Gastrocnemius medialis (tissue), 4 donors: ENCODE results near the gene COLEC12. TPM values are rescaled to one million over a fixed set of nuclear protein-coding genes. Genes with fewer than 3 reads are reported as not detected.

Source experiments
- ATAC-seq, 2 donors: fragments of 150-250 bp; one replicate each; pipeline ENCODE4 v1.9.1; 2016
- DNase-seq, 2 donors: peaks; one replicate each; pipeline ENCODE4 v3.0.0-alpha.2; 2019
- H3K27ac ChIP-seq, 4 donors: fragments of 200-600 bp; sonication (generic); 1 replicate in 1 of 4; 2 replicates in 3 of 4; pipeline ENCODE4 v1.5.1; 2016 to 2018; ENCODE audit warnings: mild to moderate bottlenecking in 2 of 4, moderate library complexity in 1 of 4
- H3K27me3 ChIP-seq, 3 donors: fragments of 200-600 bp; sonication (generic) in 2 of 3; 1 replicate in 1 of 3; 2 replicates in 2 of 3; pipeline versions ENCODE4 v1.5.1 to v1.6.0; 2016 to 2019; ENCODE audit warnings: mild to moderate bottlenecking in 1 of 3, moderate library complexity in 1 of 3
- H3K36me3 ChIP-seq, 2 donors: fragments of 200-600 bp; sonication (generic) in 1 of 2; one replicate each; pipeline ENCODE4 v1.5.1; 2017 to 2018
- H3K4me1 ChIP-seq, 2 donors: fragments of 200-600 bp; sonication (generic) in 1 of 2; one replicate each; pipeline ENCODE4 v1.5.1; 2016 to 2017; ENCODE audit warnings: mild to moderate bottlenecking in 2 of 2
- H3K4me3 ChIP-seq, 4 donors: fragments of 200-600 bp; sonication (generic) in 3 of 4; 1 replicate in 1 of 4; 2 replicates in 3 of 4; pipeline ENCODE4 v1.5.1; 2016 to 2019; ENCODE audit warnings: mild to moderate bottlenecking in 2 of 4
- H3K9me3 ChIP-seq, 3 donors: fragments of 200-600 bp; sonication (generic) in 2 of 3; 1 replicate in 1 of 3; 2 replicates in 2 of 3; pipeline ENCODE4 v1.5.1; 2016 to 2019
- CTCF ChIP-seq, 5 experiments: fragments of 450-650 bp in 3 of 5; fragments of 200-600 bp in 2 of 5; sonication (generic) in 2 of 5; IDR thresholded peaks in 4 of 5; conservative IDR thresholded peaks in 1 of 5; 1 replicate in 4 of 5; 2 replicates in 1 of 5; pipeline ENCODE4 v1.5.1; 2016 to 2019; ENCODE audit warnings: antibody characterized with exemption in 5 of 5, mild to moderate bottlenecking in 3 of 5, moderate library complexity in 3 of 5
- POLR2A ChIP-seq, 2 donors: fragments of 450-650 bp; IDR thresholded peaks; one replicate each; pipeline ENCODE4 v1.6.1; 2017; ENCODE audit warnings: antibody characterized with exemption in 2 of 2, mild to moderate bottlenecking in 2 of 2, moderate library complexity in 2 of 2
- in situ Hi-C, 4 donors: fragments of 200-750 bp; cut with MboI; loops; one replicate each; pipeline versions ENCODE4 v1.15.0 to v1.8.0; 2017; ENCODE audit warnings: low sequenced_read_pairs in 4 of 4
- intact Hi-C: fragments of 100-400 bp; cut with DNase I; formaldehyde crosslinking; loops from one replicate; pipeline ENCODE4 v1.15.1; 2023; ENCODE audit warnings: low total_unique reads
- total RNA-seq, 4 donors: library from RNA; depleted of rRNA; stranded (reverse); fragments of >200 nt; gene quantifications; one replicate each; pipeline versions ENCODE4 v1.1.0 to v1.2.3, GENCODE V29; 2016

The COLEC12 gene
- total RNA-seq, 4 donors from 2014 or later = 0.97 to 6.1 (median 5.1) TPM

- no peak for TF ChIP-seq POLR2A (IDR thresholded peaks at IDR 0.05)
- no peak for TF ChIP-seq CTCF (IDR thresholded peaks at IDR 0.05 in 4 of 5, conservative IDR thresholded peaks at IDR 0.05 in 1 of 5)
- intact Hi-C loops = no loop called here
- in situ Hi-C loops = loop anchor here in 2 of 4 donors (25.0 kb wide), 1 partner anchor 96 kb away; no protein-coding TSS in a partner anchor
Measured at GRCh38 chr18:515838-516237, 15.3 kb upstream of the COLEC12 start.

GRCh38 chr18:515156-515815, 14.8 kb upstream of the COLEC12 start:
- Histone ChIP-seq H3K9me3 (no peaks in the 10 kb centered on the region), H3K27me3 (no peaks in the 10 kb centered on the region), H3K4me3 (no peak overlapping the region), H3K27ac (no peak overlapping the region), H3K4me1 (no peaks in the 10 kb centered on the region), H3K36me3 (no peaks in the 10 kb centered on the region)
- no peak for ATAC-seq
- intact Hi-C loops = no loop called here
- DNase-seq = no peak
- in situ Hi-C loops = loop anchor here in 2 of 4 donors (25.0 kb wide), 1 partner anchor 97 kb away; no protein-coding TSS in a partner anchor
- TF ChIP-seq POLR2A (IDR thresholded peaks at IDR 0.05) = no peak
- no peak for TF ChIP-seq CTCF (IDR thresholded peaks at IDR 0.05 in 4 of 5, conservative IDR thresholded peaks at IDR 0.05 in 1 of 5)

More at GRCh38 chr18:515838-516237, 15.3 kb upstream of the COLEC12 start:
- H3K9me3 ChIP-seq = no peaks in the 10 kb centered on the region
- DNase-seq (no peak), ATAC-seq (no peak)
- H3K4me1 ChIP-seq = no peaks in the 10 kb centered on the region
- no peak overlapping the region for H3K4me3 ChIP-seq
- no peaks in the 10 kb centered on the region for H3K27me3 ChIP-seq
- H3K36me3 ChIP-seq = no peaks in the 10 kb centered on the region
- no peak overlapping the region for H3K27ac ChIP-seq

GRCh38 chr18:513826-514530, 13.5 kb upstream of the COLEC12 start:
- no peak overlapping the region for H3K27ac ChIP-seq
- ATAC-seq = no peak
- H3K4me1 ChIP-seq = no peaks in the 10 kb centered on the region
- intact Hi-C loops (no loop called here), in situ Hi-C loops (loop anchor here in 2 of 4 donors (25.0 kb wide), 1 partner anchor 98 kb away; no protein-coding TSS in a partner anchor)
- peak in 1 of 2 donors; percentile 16 for DNase-seq
- TF ChIP-seq POLR2A (IDR thresholded peaks at IDR 0.05) (no peak), CTCF (IDR thresholded peaks at IDR 0.05 in 4 of 5, conservative IDR thresholded peaks at IDR 0.05 in 1 of 5) (no peak)
- no peak overlapping the region for H3K4me3 ChIP-seq
- H3K27me3 ChIP-seq = no peaks in the 10 kb centered on the region
- no peaks in the 10 kb centered on the region for H3K9me3 ChIP-seq
- H3K36me3 ChIP-seq = no peaks in the 10 kb centered on the region

- intact Hi-C loops (no loop called here), in situ Hi-C loops (loop anchor here in 2 of 4 donors (25.0 kb wide), 1 partner anchor 99 kb away; no protein-coding TSS in a partner anchor)
- H3K4me1 ChIP-seq = no peaks in the 10 kb centered on the region
- no peaks in the 10 kb centered on the region for H3K27me3 ChIP-seq
- TF ChIP-seq POLR2A (IDR thresholded peaks at IDR 0.05) = no peak
- TF ChIP-seq CTCF (IDR thresholded peaks at IDR 0.05 in 4 of 5, conservative IDR thresholded peaks at IDR 0.05 in 1 of 5) = no peak
- H3K36me3 ChIP-seq = no peaks in the 10 kb centered on the region
- H3K9me3 ChIP-seq = no peaks in the 10 kb centered on the region
- no peak overlapping the region for H3K4me3 ChIP-seq
- H3K27ac ChIP-seq = no peak overlapping the region
- no peak for ATAC-seq
- no peak for DNase-seq
Measured at GRCh38 chr18:512957-513356, 12.5 kb upstream of the COLEC12 start.
